ENCODE results near the gene SMAD4. TPM values are rescaled to one million over a fixed set of nuclear protein-coding genes. Genes with fewer than 3 reads are reported as not detected.

Gene SMAD4
- polyA plus RNA-seq, 3 donors = 21.0 to 34.0 (median 29.1) TPM

DNA sequence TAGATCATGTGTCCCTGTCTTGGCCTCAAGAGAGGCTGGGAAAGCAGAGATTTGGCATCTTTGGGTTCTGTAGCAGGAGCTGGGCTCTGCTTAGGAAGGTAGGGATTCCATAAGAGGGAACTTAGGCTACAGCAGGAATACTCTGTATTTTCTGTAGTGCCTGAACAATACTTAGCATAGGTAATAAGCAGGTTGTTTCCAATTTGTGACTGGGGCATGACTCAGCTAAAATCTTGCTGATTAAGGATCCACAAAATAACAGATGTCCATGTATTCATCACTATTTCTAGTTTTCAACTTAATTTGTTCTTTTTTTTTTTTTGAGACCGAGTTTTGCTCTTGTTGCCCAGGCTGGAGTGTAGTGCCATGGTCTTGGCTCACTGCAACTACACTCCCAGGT lies 68.5 kb downstream of the SMAD4 start:
- TF ChIP-seq, protein P1, sequence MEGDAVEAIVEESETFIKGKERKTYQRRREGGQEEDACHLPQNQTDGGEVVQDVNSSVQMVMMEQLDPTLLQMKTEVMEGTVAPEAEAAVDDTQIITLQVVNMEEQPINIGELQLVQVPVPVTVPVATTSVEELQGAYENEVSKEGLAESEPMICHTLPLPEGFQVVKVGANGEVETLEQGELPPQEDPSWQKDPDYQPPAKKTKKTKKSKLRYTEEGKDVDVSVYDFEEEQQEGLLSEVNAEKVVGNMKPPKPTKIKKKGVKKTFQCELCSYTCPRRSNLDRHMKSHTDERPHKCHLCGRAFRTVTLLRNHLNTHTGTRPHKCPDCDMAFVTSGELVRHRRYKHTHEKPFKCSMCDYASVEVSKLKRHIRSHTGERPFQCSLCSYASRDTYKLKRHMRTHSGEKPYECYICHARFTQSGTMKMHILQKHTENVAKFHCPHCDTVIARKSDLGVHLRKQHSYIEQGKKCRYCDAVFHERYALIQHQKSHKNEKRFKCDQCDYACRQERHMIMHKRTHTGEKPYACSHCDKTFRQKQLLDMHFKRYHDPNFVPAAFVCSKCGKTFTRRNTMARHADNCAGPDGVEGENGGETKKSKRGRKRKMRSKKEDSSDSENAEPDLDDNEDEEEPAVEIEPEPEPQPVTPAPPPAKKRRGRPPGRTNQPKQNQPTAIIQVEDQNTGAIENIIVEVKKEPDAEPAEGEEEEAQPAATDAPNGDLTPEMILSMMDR (IDR thresholded peaks at IDR 0.05) = no peak
- WGBS (ENCODE audit: insufficient coverage) = no CpG with 5 or more reads among the region's 1 CpG
- Histone ChIP-seq H3K9me3 (replicated peaks in 1 of 2; ENCODE audit: control insufficient read depth in 1 of 2, insufficient read depth in 1 of 2, low read length in 2 of 2) (no peaks in the 10 kb centered on the region), H3K4me1 (ENCODE audit: control insufficient read depth in 1 of 2, insufficient read depth in 2 of 2, low read length in 2 of 2) (no peaks in the 10 kb centered on the region), H3K27me3 (ENCODE audit: control insufficient read depth in 2 of 2, insufficient read depth in 2 of 2, low read length in 2 of 2) (no peaks in the 10 kb centered on the region), H3K4me3 (replicated peaks in 1 of 3; ENCODE audit: low read depth in 2 of 3, low read length in 3 of 3) (no peak overlapping the region), H3K4me2 (replicated peaks; ENCODE audit: extremely low read depth, low read length, poor library complexity, severe bottlenecking) (no peak overlapping the region), H4K20me1 (ENCODE audit: insufficient read depth, low read length) (no peaks in the 10 kb centered on the region), H3K79me2 (ENCODE audit: insufficient read depth, low read length) (no peaks in the 10 kb centered on the region), H2AFZ (ENCODE audit: insufficient read depth, low read depth, low read length, poor library complexity, severe bottlenecking) (no peak overlapping the region), H3K27ac (ENCODE audit: low read depth in 1 of 2, low read length in 2 of 2) (no peak overlapping the region), H3K9ac (ENCODE audit: insufficient read depth, low read length, poor library complexity, severe bottlenecking) (no peak overlapping the region), H3K36me3 (replicated peaks in 1 of 2; ENCODE audit: control insufficient read depth in 1 of 2, insufficient read depth in 2 of 2, low read length in 2 of 2) (no peaks in the 10 kb centered on the region)
- no peak for DNase-seq
- no peaks in the 10 kb centered on the region for H3K36me3 Mint-ChIP-seq
- H3K9me3 Mint-ChIP-seq = peaks cover 0 to 8% (median 2%) of the 10 kb centered on the region in 7 donors
- intact Hi-C loops (cut with micrococcal nuclease) = no loop called here
- no peak overlapping the region for H3K4me3 Mint-ChIP-seq
- no peak overlapping the region for H3K27ac Mint-ChIP-seq
- peaks cover 0 to 9% (median 3%) of the 10 kb centered on the region in 3 donors for H3K27me3 Mint-ChIP-seq (ENCODE audit: low read depth in 3 of 3)
- H3K4me1 Mint-ChIP-seq = no peaks in the 10 kb centered on the region

DNA sequence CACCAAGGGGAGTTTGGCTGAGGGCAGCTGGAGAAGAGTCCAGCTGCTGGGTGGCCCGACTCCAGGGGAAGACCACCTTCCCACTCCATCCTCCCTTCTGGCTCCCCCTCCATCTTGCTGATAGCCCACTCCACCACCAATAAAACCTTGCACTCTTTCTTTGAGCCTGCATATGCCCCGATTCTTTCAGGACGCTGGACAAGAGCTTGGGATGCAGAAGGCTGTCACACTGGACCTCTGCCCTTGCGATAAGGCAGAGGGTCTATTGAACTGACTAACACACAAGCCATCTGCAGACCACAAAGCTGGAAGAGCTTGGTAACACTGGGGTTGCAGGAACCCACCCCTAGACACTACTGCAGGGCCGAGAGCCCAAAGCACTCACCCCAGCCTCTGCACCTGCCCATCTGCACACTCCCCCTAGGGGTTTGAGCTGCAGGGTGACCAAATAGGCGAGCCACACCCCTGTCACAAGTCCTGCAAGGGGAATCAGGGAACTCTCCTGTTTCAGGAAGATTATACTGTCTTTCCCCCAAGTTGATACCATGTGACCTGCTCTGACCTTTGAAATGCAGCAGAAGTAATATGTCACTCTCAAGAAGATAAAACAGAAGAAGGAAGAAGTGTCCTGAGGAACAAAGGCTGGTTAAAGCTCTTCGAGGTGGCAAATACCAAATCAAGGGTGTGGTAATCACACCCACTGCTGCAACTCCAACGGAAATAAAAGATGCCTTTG lies 70.5 kb downstream of the SMAD4 start:
- H3K9me3 ChIP-seq (replicated peaks in 1 of 2; ENCODE audit: control insufficient read depth in 1 of 2, insufficient read depth in 1 of 2, low read length in 2 of 2) = no peaks in the 10 kb centered on the region
- Mint-ChIP-seq H3K27ac (no peak overlapping the region), H3K4me1 (no peaks in the 10 kb centered on the region), H3K36me3 (no peaks in the 10 kb centered on the region), H3K4me3 (no peak overlapping the region), H3K27me3 (ENCODE audit: low read depth in 3 of 3) (peaks cover 0 to 8% (median 3%) of the 10 kb centered on the region in 3 donors), H3K9me3 (peaks cover 0 to 6% (median 2%) of the 10 kb centered on the region in 7 donors)
- no peaks in the 10 kb centered on the region for H3K4me1 ChIP-seq (ENCODE audit: control insufficient read depth in 1 of 2, insufficient read depth in 2 of 2, low read length in 2 of 2)
- intact Hi-C loops (cut with micrococcal nuclease) = no loop called here
- H3K36me3 ChIP-seq (replicated peaks in 1 of 2; ENCODE audit: control insufficient read depth in 1 of 2, insufficient read depth in 2 of 2, low read length in 2 of 2) = no peaks in the 10 kb centered on the region
- no peaks in the 10 kb centered on the region for H3K27me3 ChIP-seq (ENCODE audit: control insufficient read depth in 2 of 2, insufficient read depth in 2 of 2, low read length in 2 of 2)
- no peak for DNase-seq
- no peak overlapping the region for H2AFZ ChIP-seq (ENCODE audit: insufficient read depth, low read depth, low read length, poor library complexity, severe bottlenecking)
- WGBS (ENCODE audit: insufficient coverage) = 95% methylated on average over 6 of the region's 8 CpGs
- TF ChIP-seq, protein P1 (IDR thresholded peaks at IDR 0.05) = no peak
- no peaks in the 10 kb centered on the region for H4K20me1 ChIP-seq (ENCODE audit: insufficient read depth, low read length)
- H3K27ac ChIP-seq (ENCODE audit: low read depth in 1 of 2, low read length in 2 of 2) = no peak overlapping the region
- no peak overlapping the region for H3K4me2 ChIP-seq (replicated peaks; ENCODE audit: extremely low read depth, low read length, poor library complexity, severe bottlenecking)
- H3K4me3 ChIP-seq (replicated peaks in 1 of 3; ENCODE audit: low read depth in 2 of 3, low read length in 3 of 3) = no peak overlapping the region
- H3K9ac ChIP-seq (ENCODE audit: insufficient read depth, low read length, poor library complexity, severe bottlenecking) = no peak overlapping the region
- no peaks in the 10 kb centered on the region for H3K79me2 ChIP-seq (ENCODE audit: insufficient read depth, low read length)
